ENCODE measurements around the gene PBX1.

The PBX1 gene

GRCh38 chr1:164843743-164844500 lies 284.9 kb downstream of the PBX1 start:
- no peak for DNase-seq

GRCh38 chr1:164846731-164847691 lies 288.0 kb downstream of the PBX1 start:
- DNase-seq: no peak

- no peak for DNase-seq
These were observed 294.2 kb downstream of the PBX1 start for GRCh38 chr1:164853146-164853545.

GRCh38 chr1:164855716-164856329 lies 296.8 kb downstream of the PBX1 start:
- no peak for DNase-seq

GRCh38 chr1:164856381-164856780 lies 297.4 kb downstream of the PBX1 start:
- no peak for DNase-seq

- DNase-seq: no peak
These were observed 298.5 kb downstream of the PBX1 start for GRCh38 chr1:164857439-164857838.

GRCh38 chr1:164858096-164858632 lies 299.2 kb downstream of the PBX1 start:
- DNase-seq: no peak

GRCh38 chr1:164861632-164862031 lies 302.6 kb downstream of the PBX1 start:
- no peak for DNase-seq

GRCh38 chr1:164863056-164863455 lies 304.1 kb downstream of the PBX1 start:
- no peak for DNase-seq

- no peak for DNase-seq
These were observed 305.2 kb downstream of the PBX1 start for GRCh38 chr1:164864161-164864560.

GRCh38 chr1:164865385-164865784 lies 306.4 kb downstream of the PBX1 start:
- no peak for DNase-seq

- no peak for DNase-seq
These were observed 308.6 kb downstream of the PBX1 start for GRCh38 chr1:164867590-164867989.

GRCh38 chr1:164868990-164869389 lies 310.0 kb downstream of the PBX1 start:
- DNase-seq: no peak

GRCh38 chr1:164875518-164875917 lies 316.5 kb downstream of the PBX1 start:
- no peak for DNase-seq

GRCh38 chr1:164876398-164877116 lies 317.6 kb downstream of the PBX1 start:
- no peak for DNase-seq

GRCh38 chr1:164880199-164880598 lies 321.2 kb downstream of the PBX1 start:
- no peak for DNase-seq

- DNase-seq: no peak
These were observed 321.7 kb downstream of the PBX1 start for GRCh38 chr1:164880644-164881043.

- no peak for DNase-seq
These were observed 326.3 kb downstream of the PBX1 start for GRCh38 chr1:164885311-164885710.

- no peak for DNase-seq
These were observed 327.1 kb downstream of the PBX1 start for GRCh38 chr1:164886101-164886500.

GRCh38 chr1:164891615-164892014 lies 332.6 kb downstream of the PBX1 start:
- DNase-seq: no peak

- DNase-seq: no peak
These were observed 336.3 kb downstream of the PBX1 start for GRCh38 chr1:164895026-164895912.

All from AML-193 (cell line).